HT-29 (cell line): ENCODE data around the gene MYO15B. TPM values are rescaled to one million over a fixed set of nuclear protein-coding genes. Genes with fewer than 3 reads are reported as not detected.

Experiments
- DNase-seq: peaks from one replicate; pipeline ENCODE4 v3.0.0-alpha.2; 2015; ENCODE audit warnings: low spot score
- total RNA-seq: library from RNA; depleted of rRNA; stranded (reverse); fragments of >200 nt; shearing (Covaris generic); gene quantifications from 2 replicates; pipeline ENCODE4 v1.2.3, GENCODE V29; 2014

Gene MYO15B
- total RNA-seq, 1 experiment from 2014 or later = 36.8 TPM

DNA sequence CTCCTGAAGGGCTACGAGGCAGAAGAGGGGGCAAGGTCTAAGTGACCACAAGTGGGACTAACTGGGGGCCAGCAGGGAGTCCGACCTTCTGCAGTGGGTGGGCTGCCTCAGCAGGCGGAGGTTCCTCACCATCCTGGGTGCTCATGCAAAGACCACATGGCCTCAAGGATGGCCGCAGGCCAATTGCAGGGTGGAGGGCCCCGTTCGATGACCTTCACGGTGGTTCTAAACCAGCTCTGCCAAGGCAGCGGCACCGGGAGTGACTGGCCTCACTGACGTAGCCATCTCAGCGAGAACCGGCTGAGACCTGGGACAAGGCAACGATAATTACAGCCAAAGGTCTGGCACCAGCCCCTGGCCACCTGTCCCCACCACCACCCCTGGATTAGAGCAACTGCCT lies 51.3 kb downstream of the MYO15B start:
- no peak for DNase-seq

DNA sequence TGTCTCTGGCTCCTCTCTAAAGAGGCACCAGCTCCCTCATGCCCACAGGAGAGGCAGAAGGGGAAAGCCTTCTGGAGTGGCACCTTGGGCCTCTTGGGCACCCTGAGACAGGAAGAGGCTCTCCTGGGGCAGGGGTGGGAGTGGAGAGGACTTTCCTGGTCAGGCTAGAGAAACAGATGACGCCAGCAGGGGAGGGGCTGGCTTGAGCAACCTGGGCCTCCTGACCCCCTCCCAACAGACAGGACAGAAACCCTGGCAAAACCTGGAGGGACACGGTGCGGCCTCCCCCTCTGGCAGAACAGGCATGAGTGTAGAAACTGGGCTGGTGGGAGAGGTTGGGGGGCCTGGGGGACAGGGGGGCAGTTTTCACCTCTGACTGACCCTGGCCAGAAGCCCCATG lies 51.7 kb downstream of the MYO15B start:
- DNase-seq = no peak

DNA sequence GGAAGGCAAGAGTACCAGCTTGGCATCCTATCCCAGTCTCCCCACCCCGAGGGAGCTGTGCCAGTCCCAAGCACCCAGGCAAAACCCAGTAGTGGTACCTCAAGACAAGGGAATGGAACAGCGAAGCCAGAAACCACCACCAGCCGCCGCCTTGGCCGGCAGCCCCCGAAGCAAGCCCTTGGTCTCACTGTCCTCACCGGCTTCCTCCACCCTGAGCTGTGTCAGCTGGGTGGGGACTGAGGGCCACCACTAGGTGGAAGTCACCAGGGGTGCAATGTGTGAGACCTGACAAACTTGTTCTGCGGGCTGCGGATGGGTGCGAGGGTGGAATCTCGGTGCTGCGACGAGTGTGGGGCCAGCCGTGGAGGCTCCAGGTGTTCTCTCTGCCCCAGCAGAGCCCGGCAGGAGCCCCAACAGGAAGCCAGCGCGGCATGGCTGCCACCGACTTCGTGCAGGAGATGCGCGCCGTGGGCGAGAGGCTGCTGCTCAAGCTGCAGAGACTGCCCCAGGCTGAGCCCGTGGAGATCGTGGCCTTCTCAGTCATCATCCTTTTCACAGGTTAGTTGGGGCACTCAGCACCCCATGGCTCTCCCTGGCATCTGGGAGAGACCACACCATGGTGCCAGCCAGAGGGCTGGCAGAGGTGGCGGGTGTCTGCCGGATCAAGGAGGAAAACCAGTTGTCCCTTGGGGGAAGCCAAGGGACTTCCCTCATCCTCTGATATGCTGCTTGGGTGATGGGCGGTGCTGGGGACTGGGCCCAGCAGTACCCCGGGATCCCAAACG lies 52.4 kb downstream of the MYO15B start:
- DNase-seq = peak; percentile 89

DNA sequence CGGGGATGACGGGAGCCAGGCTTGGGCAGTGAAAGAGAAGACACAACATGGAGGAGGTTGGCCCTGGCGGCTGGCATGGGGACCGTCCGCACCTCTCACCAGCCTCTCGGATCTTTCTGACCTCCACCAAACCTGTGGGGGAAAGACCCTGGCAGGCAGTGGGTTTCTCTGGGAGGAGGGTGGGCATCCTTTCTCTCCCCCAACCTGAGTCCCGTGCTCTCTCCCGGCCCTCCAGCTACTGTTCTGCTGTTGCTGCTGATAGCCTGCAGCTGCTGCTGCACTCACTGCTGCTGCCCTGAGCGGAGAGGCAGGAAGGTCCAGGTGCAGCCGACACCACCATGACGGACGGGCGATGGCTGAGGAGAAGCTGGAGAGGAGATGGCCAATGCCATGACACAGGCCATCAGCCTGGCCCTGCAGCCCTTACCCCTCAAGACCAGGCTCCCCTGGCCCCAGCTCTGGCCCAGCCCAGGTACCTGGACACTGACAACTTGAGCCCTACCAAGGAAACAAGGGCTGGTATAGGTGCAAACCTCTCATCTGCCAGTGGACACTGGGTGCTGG lies 53.0 kb downstream of the MYO15B start:
- DNase-seq = no peak

DNA sequence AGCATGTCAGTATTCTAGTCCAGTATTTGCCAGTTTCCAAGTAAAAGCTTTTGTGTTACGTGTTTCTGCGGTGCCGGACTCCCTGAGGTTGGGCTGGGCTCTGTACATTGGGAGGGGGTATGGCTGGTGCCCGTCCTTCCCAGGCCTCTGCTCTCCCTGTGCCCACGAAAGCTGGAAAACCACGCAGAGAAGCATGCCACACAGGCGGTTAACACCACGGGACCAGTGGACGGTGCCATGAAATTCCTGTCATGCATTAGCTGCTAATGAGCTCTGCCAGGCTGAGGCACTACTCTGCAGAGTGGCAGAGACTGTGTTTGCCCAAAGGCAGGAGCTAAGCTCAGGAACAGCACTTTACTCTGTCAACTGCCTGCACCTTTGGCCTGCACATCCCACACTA lies 53.7 kb downstream of the MYO15B start:
- no peak for DNase-seq

DNA sequence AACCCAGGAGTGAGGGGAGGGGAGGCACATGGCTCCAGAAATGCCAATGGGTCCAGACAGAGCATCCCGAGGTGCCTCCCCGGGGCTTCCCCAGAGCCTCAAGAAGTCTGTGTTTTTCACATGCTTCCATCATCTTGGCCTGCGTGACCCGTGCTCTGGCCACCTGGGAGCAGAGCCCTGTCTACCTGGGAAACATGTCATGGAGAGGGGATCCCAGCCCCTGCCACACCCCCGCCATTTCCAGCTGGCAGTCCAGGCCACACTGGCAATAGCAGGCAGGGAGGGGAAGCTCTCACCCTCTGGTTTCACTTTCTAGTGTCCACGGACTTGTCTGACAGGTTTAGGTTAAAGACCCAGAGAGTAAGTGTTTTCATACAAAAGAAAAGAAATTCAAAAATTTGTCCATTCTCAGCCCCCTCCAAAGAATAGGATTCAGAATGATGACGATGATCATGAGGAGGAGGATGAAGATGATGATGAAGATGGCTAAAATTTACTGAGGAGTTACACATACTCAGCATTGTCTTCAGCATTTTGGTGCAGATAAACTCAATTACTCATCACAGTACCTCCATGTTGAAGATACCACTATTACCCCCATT lies 54.7 kb downstream of the MYO15B start:
- peak; percentile 85 for DNase-seq

DNA sequence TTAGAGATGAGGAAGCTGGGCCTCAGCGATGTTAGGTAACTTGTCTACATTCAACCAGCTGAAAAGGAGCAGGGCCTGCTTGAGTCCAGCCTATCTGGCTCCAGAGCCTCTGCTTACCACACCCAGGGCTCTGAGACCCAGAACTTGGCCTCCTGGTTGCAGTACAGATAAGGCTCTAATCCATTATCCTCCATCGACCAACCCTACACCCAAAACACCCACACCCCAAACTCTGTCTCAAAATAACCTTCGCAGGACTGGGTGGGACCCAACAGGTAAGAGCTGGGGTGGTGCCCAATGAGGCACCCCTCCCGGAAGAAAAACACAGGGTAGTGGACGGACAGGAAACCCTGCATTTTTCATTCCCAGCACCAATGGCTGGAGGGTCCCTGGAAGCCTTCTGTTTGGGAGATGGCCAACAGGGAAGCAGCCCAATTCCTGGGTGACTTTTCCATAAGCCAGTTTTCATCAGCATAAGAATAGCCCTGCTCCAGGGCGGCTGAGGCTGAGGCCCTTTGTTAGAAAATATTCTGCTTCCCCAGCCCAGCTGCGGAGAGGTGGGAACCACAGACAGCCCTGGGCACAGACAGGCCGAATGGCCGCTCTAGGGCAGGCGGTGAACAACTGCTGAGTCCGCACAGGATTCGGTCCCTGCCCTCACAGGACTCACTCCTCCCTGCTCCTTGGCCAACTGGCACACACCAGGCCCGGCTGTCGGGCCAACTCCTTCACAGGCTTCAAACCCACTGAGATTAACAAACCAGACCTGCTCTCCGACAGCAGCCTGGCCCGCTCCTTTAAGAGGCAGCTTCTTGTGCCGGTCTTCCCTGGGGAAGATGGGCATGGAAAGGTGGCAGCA lies 55.4 kb downstream of the MYO15B start:
- peak; percentile 46 for DNase-seq

DNA sequence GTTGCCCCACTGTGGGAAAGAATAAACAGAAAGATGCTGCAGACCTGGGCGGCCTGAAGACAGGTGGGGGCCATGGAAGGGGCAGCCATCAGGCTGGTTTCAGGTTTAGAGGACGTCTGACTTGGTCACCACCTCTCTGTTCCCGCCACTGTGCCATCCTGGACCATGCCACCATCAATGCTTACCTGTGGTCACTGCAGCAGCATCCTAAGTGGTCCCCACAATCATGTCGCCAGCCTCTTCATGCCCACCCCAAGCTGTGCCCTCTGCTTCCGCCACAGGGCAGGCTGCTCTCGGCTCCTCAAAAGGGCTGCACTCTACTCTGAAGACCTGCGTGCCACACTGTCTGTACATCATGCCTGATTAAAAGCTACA lies 56.0 kb downstream of the MYO15B start:
- no peak for DNase-seq

DNA sequence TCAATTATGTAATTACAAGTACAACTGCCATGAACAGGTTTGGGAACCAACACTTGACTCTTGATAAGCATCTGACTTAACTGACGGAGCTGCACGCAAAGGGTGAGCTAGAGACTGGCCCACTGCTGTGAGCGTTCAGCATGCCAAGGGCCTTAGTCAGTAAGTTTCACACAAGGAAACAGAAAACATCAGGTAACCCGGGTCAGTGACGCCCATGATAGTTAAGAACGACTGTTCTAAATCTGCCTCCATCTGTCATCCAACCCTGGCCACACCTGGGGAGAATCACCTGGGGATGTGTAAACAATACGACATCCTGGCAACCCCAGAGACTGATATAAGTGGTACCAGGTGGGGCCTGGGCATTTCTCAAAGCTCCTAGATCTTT lies 57.9 kb downstream of the MYO15B start:
- DNase-seq = peak; percentile 96

DNA sequence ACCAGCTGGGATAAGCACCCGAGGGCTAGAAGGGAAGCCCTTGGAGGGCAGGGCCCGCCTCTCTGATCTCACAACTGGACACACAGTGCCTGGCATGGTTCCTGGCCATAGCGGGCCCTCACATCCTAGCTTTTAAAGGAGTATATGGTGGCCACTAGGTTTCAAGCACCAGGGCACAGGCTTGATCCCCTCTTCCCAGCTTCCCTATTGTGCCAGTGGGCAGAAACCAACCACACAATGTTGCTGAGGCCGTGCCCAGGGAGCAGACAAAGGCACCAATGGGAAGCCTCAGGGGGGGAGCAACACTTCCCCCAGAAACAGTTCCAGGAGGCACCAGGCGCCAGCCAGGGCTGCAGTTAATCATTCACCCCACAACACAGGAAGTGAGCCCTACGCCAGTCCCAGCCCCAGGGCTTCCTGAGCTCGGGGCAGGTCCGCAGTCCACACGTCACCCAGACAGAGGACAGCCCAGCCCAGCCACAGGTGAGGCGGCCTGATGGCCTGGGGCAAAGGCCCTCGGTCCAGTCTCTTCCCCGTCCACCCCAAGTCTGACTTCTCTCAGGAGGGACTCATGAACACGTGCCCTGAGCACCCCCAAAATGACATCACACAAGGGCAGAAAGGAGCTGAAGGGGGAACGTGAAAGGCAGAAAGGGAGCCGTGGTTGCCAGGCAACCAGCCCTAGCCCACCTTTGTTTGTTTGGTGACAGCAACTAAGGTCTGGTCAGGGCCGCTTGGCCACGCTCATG lies 58.5 kb downstream of the MYO15B start:
- peak; percentile 97 for DNase-seq

DNA sequence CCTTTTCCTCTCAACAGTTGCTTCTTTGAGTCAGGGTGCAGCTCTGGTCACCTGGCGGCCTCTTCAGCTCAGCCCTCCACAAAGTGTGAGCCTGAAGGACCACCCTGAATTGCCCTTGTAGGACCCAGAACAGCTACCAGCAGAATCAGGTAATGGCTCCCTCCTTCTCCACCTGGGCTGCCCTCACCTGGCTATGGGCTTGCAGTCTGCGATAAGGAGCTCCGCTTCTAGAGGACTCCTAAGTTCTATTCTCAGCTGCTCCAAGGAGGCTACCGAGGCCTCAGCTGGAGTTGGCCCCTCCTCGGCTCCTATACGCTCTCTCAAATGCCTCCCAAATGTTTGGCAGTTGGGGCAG lies 59.0 kb downstream of the MYO15B start:
- DNase-seq = no peak

DNA sequence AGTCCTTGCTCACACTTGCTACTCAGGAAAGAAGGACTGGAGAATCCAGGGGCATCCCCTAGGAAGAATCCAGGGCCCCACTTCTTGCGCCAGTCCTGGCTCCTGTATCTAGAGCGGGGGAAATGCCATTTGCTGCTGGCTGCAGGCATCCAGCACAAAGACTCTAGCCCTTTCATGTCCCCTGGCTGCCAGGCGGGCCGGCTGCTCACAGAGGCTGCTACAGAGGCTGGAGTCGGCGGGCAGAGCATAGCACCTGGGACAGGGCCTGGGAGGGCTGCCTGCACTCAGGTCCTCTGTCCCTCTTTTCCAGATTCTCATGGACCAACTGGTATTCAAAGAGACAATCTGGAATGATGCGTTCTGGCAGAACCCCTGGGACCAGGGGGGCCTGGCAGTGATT lies 59.5 kb downstream of the MYO15B start:
- DNase-seq = no peak

DNA sequence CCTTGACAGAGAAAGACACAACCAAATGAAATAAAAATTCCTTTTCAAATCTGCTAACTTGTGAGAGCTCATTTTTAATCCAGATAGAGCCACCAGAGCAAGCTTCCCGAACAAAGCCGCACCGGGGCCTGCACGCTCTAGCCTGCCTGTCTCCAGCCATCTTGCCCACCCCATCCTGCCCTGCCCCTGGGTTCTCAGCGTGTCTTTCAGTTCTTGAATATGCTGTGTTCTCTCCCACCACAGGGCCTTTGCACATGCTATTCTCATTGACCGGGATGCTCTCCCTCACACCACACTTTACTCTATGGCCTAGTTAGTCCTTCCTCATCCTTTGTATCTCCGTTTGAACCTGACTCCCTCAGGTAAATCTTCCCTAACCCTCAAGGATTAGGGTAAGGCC lies 60.3 kb downstream of the MYO15B start:
- DNase-seq = no peak

DNA sequence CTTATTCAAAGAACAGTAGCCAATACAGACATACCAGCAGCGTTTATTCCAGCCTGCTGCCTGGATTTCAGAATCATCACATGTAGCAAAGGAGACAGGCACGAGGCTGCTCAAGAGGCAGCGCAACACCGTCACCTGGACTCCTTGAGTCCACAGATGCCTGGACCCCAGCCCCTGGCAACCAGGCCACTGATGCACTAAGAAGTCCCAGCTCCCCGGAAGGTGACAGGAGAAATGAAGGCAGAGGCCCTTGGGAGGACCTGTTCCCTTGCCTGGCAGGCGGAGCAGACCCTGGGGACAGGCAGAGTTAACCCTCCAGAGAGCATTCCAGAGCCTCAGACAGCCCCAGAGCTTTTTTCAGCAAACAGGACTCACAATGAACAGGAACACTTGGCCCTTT lies 62.1 kb downstream of the MYO15B start:
- DNase-seq = no peak

DNA sequence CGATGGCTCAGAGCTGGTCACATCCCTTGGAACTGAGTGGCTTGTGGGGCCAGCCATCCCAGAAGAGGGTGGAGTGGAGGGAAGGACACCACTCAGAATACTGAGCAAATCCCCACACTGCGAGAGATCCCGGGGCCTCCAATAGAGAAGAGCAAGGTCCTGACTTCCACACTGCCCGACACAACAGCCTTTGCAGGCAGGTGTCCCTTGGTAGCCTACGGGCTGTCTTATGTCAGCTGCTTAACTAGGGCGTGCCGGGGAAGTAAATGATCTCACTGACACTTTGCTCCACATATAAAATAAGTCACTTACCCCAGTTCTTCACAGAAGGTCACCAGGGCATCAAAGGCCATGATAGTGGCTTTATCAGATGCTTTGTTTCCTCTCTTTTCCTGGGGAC lies 63.3 kb downstream of the MYO15B start:
- DNase-seq = no peak

DNA sequence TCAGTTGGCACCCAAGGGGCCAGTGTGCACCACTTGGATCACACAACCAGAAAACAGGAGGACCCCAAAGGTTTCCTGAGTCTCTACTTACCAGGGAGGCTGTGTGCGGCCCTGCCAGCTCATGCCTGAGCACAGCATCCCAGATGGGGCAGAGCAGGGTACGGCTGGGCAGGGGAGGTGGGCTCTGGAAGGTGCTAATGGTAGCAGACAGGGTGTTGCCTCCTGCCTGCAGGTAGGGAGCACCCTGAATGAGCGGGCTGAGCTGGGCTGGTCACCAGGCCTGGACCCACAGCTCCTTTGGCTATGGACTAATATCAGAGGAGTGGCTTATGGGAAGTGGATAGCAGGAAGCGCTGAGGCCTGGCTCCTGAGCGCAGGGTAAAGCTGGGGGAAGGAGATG lies 64.7 kb downstream of the MYO15B start:
- DNase-seq = no peak

DNA sequence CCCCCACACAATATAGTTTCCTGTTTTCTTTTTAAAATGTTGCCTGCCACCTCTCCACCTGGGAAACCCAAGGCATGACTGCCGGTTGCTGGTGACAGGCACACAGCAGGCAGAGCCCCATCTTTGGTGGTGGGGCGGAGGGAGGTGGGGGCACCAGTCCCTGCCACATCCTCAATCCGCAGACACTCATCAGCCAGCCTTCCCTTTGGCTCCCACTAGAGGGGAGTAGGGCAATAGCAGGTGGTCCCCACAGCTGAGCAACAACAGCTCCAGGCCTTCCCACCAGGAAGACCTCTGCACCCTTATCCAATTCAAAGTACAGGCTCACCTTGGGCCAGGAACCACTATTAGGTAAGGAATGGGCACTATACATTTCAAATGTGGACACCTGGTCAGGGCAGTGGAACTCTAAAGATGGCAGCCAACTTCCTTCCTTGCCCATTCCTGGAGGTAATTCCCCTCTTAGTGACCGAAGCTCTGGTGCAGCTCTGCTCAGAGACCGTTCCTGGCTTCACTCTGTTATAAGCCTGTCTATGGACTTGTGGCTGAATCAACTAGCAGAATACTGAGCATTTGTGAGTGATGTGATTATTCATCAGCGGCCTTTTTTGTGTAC lies 65.4 kb downstream of the MYO15B start:
- no peak for DNase-seq

DNA sequence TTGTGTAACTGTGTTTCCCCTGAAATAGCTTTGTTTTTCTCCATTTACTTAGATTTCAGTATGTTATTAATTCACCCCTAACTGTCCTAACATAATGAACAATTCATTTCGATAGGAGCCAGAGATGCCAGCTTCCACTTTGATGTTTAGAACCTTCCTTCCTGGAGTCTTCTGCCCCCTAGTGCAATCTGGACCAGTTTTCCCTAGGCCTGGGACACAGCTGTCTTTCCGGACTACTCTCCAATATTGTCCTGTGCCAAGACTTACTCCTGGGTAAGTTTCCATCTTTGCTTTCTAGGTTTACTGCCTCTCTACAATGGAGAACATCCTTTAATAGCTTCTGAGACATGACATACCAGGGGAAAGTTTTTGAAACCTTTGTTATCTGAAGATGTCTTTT lies 66.6 kb downstream of the MYO15B start:
- DNase-seq = peak; percentile 74

DNA sequence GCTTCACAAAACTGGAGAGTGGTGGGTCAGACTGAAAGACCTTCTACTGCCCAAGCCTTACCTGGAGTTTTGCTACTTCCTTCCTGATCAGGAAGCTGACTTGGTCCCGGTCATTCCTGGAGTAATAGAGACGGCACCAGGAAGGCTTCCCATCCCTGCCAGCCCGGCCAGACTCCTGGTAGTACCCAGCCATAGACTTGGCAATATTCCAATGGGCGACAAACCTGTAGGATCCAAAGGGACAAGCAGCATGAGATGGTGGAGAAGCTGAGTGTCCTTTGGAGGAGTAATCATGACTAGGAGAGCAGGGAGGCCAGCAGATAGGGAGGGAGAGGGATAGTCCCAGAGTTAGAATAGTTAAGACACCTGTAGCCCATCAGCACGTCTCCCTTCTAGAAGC lies 70.6 kb downstream of the MYO15B start:
- no peak for DNase-seq

DNA sequence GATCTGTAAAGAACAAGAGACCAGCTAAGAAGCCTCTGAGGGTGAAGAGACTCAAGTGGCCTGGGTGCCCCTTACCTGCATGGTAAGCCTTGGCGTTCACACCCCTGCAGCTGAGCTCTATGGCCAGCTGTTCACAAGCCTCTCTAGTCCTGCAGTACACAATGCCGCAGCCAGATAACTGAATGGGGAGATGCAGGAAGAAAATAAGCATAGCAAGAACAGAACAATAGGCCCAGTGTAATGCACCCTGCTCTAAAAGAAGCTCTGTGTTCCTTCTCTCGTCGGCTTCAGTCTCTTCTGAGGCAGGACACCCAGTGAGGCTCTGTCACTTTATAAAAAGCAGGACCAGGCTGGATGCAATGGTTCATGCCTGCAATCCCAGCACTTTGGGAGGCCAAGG lies 73.9 kb downstream of the MYO15B start:
- DNase-seq = no peak

DNA sequence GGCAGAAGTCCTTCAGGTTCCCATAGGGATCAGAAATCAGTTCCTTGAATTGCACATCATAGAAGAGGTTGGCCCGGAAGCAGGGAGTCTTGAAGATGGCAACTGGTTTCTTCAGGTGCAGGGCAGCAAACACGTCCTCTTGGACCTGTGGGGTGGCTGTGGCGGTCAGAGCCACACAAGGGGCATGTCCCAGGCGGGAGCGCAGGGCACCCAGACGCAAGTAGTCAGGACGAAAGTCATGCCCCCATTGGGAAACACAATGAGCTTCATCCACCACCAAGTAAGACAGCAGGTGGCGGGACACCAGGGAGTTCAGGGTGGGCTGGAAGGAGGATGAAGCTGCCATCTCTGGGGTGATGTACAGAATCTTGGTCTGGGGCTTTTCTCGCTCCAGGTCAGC lies 74.9 kb downstream of the MYO15B start:
- DNase-seq = no peak
